Suprapubic skin (tissue), 4 donors: ENCODE results near the gene ARID1A. TPM values are rescaled to one million over a fixed set of nuclear protein-coding genes. Genes with fewer than 3 reads are reported as not detected.

Source experiments
- DNase-seq, 2 donors: peaks; one replicate each; pipeline ENCODE4 v3.0.0-alpha.2; 2019; ENCODE audit warnings: low spot score in 2 of 2
- H3K27ac ChIP-seq: fragments of 200-600 bp; sonication (generic); one replicate; pipeline ENCODE4 v1.5.1; 2019
- H3K27me3 ChIP-seq: fragments of 200-600 bp; sonication (generic); one replicate; pipeline ENCODE4 v1.5.1; 2019
- H3K36me3 ChIP-seq: fragments of 200-600 bp; sonication (generic); one replicate; pipeline ENCODE4 v1.5.1; 2019
- H3K4me1 ChIP-seq: fragments of 200-600 bp; sonication (generic); one replicate; pipeline ENCODE4 v1.5.1; 2019
- H3K4me3 ChIP-seq: fragments of 200-600 bp; sonication (generic); one replicate; pipeline ENCODE4 v1.5.1; 2019; ENCODE audit warnings: mild to moderate bottlenecking
- H3K9me3 ChIP-seq: fragments of 200-600 bp; sonication (generic); one replicate; pipeline ENCODE4 v1.5.1; 2019
- EP300 ChIP-seq: sonication (generic); formaldehyde crosslinking; IDR thresholded peaks from one replicate; pipeline ENCODE4 v1.6.1; 2017; ENCODE audit warnings: antibody characterized with exemption
- POLR2A ChIP-seq, 2 donors: fragments of 450-650 bp; IDR thresholded peaks; one replicate each; pipeline ENCODE4 v1.6.1; 2017; ENCODE audit warnings: antibody characterized with exemption in 2 of 2, mild to moderate bottlenecking in 2 of 2, moderate library complexity in 2 of 2
- POLR2AphosphoS5 ChIP-seq, 3 donors: sonication (generic); formaldehyde crosslinking; IDR thresholded peaks; one replicate each; pipeline ENCODE4 v1.6.1; 2017; ENCODE audit warnings: antibody characterized with exemption in 3 of 3
- whole genome bisulfite sequencing: methylation state at CpG from one replicate; pipeline ENCODE4 v1.1.5; 2018; 5-methylcytosine and 5-hydroxymethylcytosine counted together
- total RNA-seq, 4 donors: library from RNA; depleted of rRNA; stranded (reverse); fragments of >200 nt; gene quantifications; one replicate each; pipeline ENCODE4 v1.1.0, GENCODE V29; 2016
- TF ChIP-seq, protein P1 (sequence below), 2 donors: fragments of 200-600 bp in 1 of 2; fragments of 450-650 bp in 1 of 2; sonication (generic) in 1 of 2; IDR thresholded peaks; one replicate each; pipeline ENCODE4 v1.5.1; 2016 to 2019; ENCODE audit warnings: antibody characterized with exemption in 2 of 2, mild to moderate bottlenecking in 1 of 2, moderate library complexity in 1 of 2

ARID1A gene
- total RNA-seq, 4 donors from 2014 or later, result 77.2 to 90.0 (median 83.5) TPM

DNA sequence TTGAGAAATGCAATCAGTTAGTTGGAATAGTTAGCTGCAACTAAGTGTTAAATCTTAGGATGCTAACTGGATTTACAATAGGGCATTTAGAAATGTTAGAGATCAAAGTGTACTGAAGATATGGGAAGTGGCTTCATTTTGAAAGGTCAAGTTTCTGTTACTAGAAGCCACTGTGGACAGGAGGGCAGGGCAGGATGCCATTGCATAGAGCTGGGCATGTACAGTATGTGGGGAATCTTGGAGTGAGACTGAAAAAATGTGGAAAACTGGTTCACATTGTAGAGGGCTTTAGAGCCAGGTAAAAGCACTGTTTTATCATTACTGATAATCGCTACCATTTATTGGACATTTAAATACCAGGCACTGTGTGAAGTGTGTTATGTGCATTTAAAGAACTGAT lies 31.0 kb downstream of the ARID1A start:
- Histone ChIP-seq H3K9me3 (no peaks in the 10 kb centered on the region), H3K27me3 (no peaks in the 10 kb centered on the region), H3K4me3 (no peak overlapping the region), H3K4me1 (peaks cover 72% of the 10 kb centered on the region), H3K27ac (no peak overlapping the region), H3K36me3 (peaks cover 21% of the 10 kb centered on the region)
- no peak for DNase-seq
- TF ChIP-seq POLR2A (IDR thresholded peaks at IDR 0.05) (no peak), POLR2AphosphoS5 (IDR thresholded peaks at IDR 0.05) (no peak), EP300 (no peak)
- TF ChIP-seq, protein P1, sequence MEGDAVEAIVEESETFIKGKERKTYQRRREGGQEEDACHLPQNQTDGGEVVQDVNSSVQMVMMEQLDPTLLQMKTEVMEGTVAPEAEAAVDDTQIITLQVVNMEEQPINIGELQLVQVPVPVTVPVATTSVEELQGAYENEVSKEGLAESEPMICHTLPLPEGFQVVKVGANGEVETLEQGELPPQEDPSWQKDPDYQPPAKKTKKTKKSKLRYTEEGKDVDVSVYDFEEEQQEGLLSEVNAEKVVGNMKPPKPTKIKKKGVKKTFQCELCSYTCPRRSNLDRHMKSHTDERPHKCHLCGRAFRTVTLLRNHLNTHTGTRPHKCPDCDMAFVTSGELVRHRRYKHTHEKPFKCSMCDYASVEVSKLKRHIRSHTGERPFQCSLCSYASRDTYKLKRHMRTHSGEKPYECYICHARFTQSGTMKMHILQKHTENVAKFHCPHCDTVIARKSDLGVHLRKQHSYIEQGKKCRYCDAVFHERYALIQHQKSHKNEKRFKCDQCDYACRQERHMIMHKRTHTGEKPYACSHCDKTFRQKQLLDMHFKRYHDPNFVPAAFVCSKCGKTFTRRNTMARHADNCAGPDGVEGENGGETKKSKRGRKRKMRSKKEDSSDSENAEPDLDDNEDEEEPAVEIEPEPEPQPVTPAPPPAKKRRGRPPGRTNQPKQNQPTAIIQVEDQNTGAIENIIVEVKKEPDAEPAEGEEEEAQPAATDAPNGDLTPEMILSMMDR (IDR thresholded peaks at IDR 0.05), result no peak
- WGBS, result 81% methylated on average over 1 of the region's 1 CpG

GRCh38 chr1:26727476-26727875 lies 31.7 kb downstream of the ARID1A start:
- TF ChIP-seq, protein P1 (IDR thresholded peaks at IDR 0.05), result no peak
- TF ChIP-seq EP300, result no peak
- no peak for TF ChIP-seq POLR2AphosphoS5 (IDR thresholded peaks at IDR 0.05)
- no peak for TF ChIP-seq POLR2A (IDR thresholded peaks at IDR 0.05)
- Histone ChIP-seq H3K36me3 (peaks cover 28% of the 10 kb centered on the region), H3K27me3 (no peaks in the 10 kb centered on the region), H3K27ac (no peak overlapping the region), H3K4me3 (no peak overlapping the region), H3K4me1 (peaks cover 65% of the 10 kb centered on the region), H3K9me3 (no peaks in the 10 kb centered on the region)
- DNase-seq, result no peak

DNA sequence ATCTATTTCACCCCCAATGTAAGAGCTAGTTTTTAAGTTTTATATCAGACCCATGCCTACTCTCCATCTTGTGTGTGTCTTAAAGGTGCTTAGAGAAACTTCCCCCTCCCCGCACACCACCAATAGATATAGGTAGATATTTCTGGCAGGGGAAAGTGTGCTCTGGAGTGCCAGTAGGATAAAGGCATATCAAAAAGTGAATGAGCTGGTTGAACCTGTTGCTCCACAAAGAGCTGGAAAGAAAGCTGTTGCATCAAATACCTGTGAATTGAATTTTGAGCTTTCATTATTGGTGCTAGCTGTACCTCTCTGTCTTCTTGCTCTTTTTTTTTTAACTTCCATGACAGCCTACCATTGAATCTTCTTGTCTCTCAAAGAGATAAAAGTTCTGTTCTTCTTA lies 32.8 kb downstream of the ARID1A start:
- Histone ChIP-seq H3K36me3 (peaks cover 40% of the 10 kb centered on the region), H3K9me3 (no peaks in the 10 kb centered on the region), H3K27ac (no peak overlapping the region), H3K27me3 (no peaks in the 10 kb centered on the region), H3K4me1 (peaks cover 57% of the 10 kb centered on the region), H3K4me3 (no peak overlapping the region)
- no peak for DNase-seq
- WGBS, result 55% methylated on average over 1 of the region's 1 CpG
- TF ChIP-seq, protein P1 (IDR thresholded peaks at IDR 0.05), result no peak
- no peak for TF ChIP-seq POLR2A (IDR thresholded peaks at IDR 0.05)
- no peak for TF ChIP-seq POLR2AphosphoS5 (IDR thresholded peaks at IDR 0.05)
- no peak for TF ChIP-seq EP300

- peaks cover 44% of the 10 kb centered on the region for H3K36me3 ChIP-seq
- WGBS, result 77% methylated on average over 1 of the region's 12 CpGs
- TF ChIP-seq, protein P1 (IDR thresholded peaks at IDR 0.05), result no peak
- TF ChIP-seq EP300 (no peak), POLR2AphosphoS5 (IDR thresholded peaks at IDR 0.05) (no peak), POLR2A (IDR thresholded peaks at IDR 0.05) (no peak)
Observed at GRCh38 chr1:26729633-26730032, 33.8 kb downstream of the ARID1A start.

GRCh38 chr1:26730695-26731094 lies 34.9 kb downstream of the ARID1A start:
- Histone ChIP-seq H3K4me1 (peaks cover 48% of the 10 kb centered on the region), H3K4me3 (no peak overlapping the region), H3K27ac (no peak overlapping the region), H3K9me3 (no peaks in the 10 kb centered on the region), H3K27me3 (no peaks in the 10 kb centered on the region), H3K36me3 (peaks cover 51% of the 10 kb centered on the region)
- no peak for TF ChIP-seq POLR2A (IDR thresholded peaks at IDR 0.05)
- no peak for TF ChIP-seq EP300
- TF ChIP-seq, protein P1 (IDR thresholded peaks at IDR 0.05), result no peak
- TF ChIP-seq POLR2AphosphoS5 (IDR thresholded peaks at IDR 0.05), result no peak
- DNase-seq, result no peak
- WGBS, result 83% methylated on average over 2 of the region's 2 CpGs

More at GRCh38 chr1:26729633-26730032, 33.8 kb downstream of the ARID1A start:
- Histone ChIP-seq H3K27ac (no peak overlapping the region), H3K9me3 (no peaks in the 10 kb centered on the region), H3K4me3 (no peak overlapping the region), H3K27me3 (no peaks in the 10 kb centered on the region), H3K4me1 (peaks cover 54% of the 10 kb centered on the region)
- no peak for DNase-seq
